ENCODE data around the gene COX17. TPM values are rescaled to one million over a fixed set of nuclear protein-coding genes. Genes with fewer than 3 reads are reported as not detected.

The COX17 gene
- total RNA-seq, 1 donor from 2014 or later, result 35.4 TPM

- Mint-ChIP-seq H3K36me3 (ENCODE audit: insufficient read depth) (no peaks in the 10 kb centered on the region), H3K27me3 (no peaks in the 10 kb centered on the region), H3K27ac (no peak overlapping the region), H3K9me3 (ENCODE audit: low read depth) (no peaks in the 10 kb centered on the region), H3K4me3 (ENCODE audit: low read depth) (no peak overlapping the region), H3K4me1 (ENCODE audit: low read depth) (peaks cover 12% of the 10 kb centered on the region)
- DNase-seq (ENCODE audit: low spot score, unreplicated experiment), result no peak
- TF ChIP-seq, protein P1, sequence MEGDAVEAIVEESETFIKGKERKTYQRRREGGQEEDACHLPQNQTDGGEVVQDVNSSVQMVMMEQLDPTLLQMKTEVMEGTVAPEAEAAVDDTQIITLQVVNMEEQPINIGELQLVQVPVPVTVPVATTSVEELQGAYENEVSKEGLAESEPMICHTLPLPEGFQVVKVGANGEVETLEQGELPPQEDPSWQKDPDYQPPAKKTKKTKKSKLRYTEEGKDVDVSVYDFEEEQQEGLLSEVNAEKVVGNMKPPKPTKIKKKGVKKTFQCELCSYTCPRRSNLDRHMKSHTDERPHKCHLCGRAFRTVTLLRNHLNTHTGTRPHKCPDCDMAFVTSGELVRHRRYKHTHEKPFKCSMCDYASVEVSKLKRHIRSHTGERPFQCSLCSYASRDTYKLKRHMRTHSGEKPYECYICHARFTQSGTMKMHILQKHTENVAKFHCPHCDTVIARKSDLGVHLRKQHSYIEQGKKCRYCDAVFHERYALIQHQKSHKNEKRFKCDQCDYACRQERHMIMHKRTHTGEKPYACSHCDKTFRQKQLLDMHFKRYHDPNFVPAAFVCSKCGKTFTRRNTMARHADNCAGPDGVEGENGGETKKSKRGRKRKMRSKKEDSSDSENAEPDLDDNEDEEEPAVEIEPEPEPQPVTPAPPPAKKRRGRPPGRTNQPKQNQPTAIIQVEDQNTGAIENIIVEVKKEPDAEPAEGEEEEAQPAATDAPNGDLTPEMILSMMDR (IDR thresholded peaks at IDR 0.05; ENCODE audit: unreplicated experiment), result no peak
Measured at GRCh38 chr3:119700269-119700919, 23.2 kb upstream of the COX17 start.

- no peak for DNase-seq (ENCODE audit: low spot score, unreplicated experiment)
- Mint-ChIP-seq H3K9me3 (ENCODE audit: low read depth) (no peaks in the 10 kb centered on the region), H3K36me3 (ENCODE audit: insufficient read depth) (no peaks in the 10 kb centered on the region), H3K4me1 (ENCODE audit: low read depth) (no peaks in the 10 kb centered on the region), H3K4me3 (ENCODE audit: low read depth) (no peak overlapping the region), H3K27me3 (no peaks in the 10 kb centered on the region), H3K27ac (no peak overlapping the region)
- TF ChIP-seq, protein P1 (IDR thresholded peaks at IDR 0.05; ENCODE audit: unreplicated experiment), result no peak
Measured at GRCh38 chr3:119697394-119697793, 20.2 kb upstream of the COX17 start.

DNA sequence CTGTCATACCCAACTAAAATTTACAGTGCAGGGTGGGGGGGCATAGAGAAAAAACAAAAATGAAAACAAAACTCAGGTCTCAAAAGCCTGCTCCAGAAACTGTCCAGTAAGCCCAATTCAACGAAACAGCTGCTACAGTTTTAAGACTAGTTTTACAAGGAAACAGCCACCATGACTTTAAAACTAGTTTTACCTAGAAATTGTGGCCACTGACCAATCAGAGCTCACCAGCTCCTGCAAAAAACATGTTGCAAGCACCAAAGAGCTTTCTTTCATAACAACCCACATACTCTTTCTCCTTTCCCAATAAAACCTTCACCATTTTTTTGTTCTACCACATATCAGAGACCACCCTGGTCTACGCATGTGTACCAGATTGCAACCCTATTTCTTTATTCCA is 18.3 kb upstream of the COX17 start:
- TF ChIP-seq, protein P1 (IDR thresholded peaks at IDR 0.05; ENCODE audit: unreplicated experiment), result no peak
- no peak for DNase-seq (ENCODE audit: low spot score, unreplicated experiment)
- H3K27ac Mint-ChIP-seq, result no peak overlapping the region

DNA sequence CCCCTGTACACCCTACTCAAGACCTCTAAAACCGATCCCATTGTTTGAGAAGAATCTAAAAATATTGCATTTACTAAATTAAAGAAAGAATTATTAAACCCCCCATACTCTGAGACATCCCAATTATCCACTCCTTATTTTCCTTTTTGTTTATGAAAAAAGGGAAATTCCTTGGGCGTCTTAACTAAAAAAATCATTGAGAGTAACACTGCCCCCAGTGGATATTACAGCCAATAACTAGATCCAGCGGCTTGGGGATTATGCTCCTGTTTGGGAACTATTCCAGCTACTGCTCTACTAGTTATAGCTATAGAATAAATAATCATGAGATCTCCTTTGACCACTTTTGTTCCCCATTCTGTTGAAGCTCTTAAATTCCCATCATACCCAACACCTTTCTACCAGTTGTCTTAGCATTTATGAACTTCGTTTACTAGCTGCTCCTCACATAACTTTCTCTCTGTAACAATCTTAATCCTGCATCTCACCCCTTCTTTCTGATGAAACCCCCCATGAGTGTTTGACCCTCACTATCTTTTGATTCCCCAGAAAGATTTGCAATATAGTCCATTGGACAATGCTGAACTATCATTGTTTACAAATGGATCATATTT is 12.9 kb upstream of the COX17 start:
- no peak for DNase-seq (ENCODE audit: low spot score, unreplicated experiment)
- TF ChIP-seq, protein P1 (IDR thresholded peaks at IDR 0.05; ENCODE audit: unreplicated experiment), result peak; percentile 63
- Mint-ChIP-seq H3K4me1 (ENCODE audit: low read depth) (no peaks in the 10 kb centered on the region), H3K36me3 (ENCODE audit: insufficient read depth) (peaks cover 1% of the 10 kb centered on the region), H3K27ac (no peak overlapping the region), H3K4me3 (ENCODE audit: low read depth) (no peak overlapping the region), H3K9me3 (ENCODE audit: low read depth) (peaks cover 4% of the 10 kb centered on the region), H3K27me3 (no peaks in the 10 kb centered on the region)

More for the DNA sequence above, 18.3 kb upstream of the COX17 start:
- Mint-ChIP-seq H3K9me3 (ENCODE audit: low read depth) (no peaks in the 10 kb centered on the region), H3K36me3 (ENCODE audit: insufficient read depth) (no peaks in the 10 kb centered on the region), H3K4me1 (ENCODE audit: low read depth) (no peaks in the 10 kb centered on the region), H3K4me3 (ENCODE audit: low read depth) (no peak overlapping the region), H3K27me3 (no peaks in the 10 kb centered on the region)

DNA sequence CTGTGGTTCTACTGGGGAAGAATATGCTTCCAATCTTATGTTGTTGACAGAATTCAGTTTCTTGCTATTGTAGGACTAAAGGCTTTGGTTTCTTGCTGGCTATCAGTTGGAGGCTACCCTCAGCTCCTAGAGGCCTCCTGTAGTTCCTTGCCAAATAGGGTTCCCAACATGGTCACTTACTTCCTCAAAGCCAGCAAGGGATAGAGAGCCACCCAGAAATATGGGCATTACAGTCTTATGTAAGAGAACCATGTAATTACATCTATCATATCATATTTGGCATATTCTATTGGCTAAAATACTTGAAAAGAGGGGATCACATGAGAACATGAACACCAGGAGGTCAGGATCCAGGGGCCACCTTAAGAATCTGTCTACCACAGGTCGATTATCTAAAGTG is 6.2 kb upstream of the COX17 start:
- no peak overlapping the region for H3K4me3 Mint-ChIP-seq (ENCODE audit: low read depth)
- TF ChIP-seq, protein P1 (IDR thresholded peaks at IDR 0.05; ENCODE audit: unreplicated experiment), result no peak
- H3K9me3 Mint-ChIP-seq (ENCODE audit: low read depth), result peaks cover 4% of the 10 kb centered on the region
- H3K36me3 Mint-ChIP-seq (ENCODE audit: insufficient read depth), result peaks cover 1% of the 10 kb centered on the region
- no peaks in the 10 kb centered on the region for H3K27me3 Mint-ChIP-seq
- no peak overlapping the region for H3K27ac Mint-ChIP-seq
- DNase-seq (ENCODE audit: low spot score, unreplicated experiment), result no peak
- no peaks in the 10 kb centered on the region for H3K4me1 Mint-ChIP-seq (ENCODE audit: low read depth)
